HG02798 (cell line): ENCODE measurements around the gene DMXL2.
"Not testable (repeated sequence)": the region's sequence is repeated elsewhere in the genome, so short reads cannot be mapped to it uniquely, and the experiment has no call there.

Experiments
- ATAC-seq: cut with Tn5 transposase; IDR thresholded peaks from one replicate; pipeline ENCODE4 v1.9.1; 2021; ENCODE audit warnings: mild to moderate bottlenecking; ENCODE audit not compliant: unreplicated experiment, poor library complexity

The DMXL2 gene, protein sequence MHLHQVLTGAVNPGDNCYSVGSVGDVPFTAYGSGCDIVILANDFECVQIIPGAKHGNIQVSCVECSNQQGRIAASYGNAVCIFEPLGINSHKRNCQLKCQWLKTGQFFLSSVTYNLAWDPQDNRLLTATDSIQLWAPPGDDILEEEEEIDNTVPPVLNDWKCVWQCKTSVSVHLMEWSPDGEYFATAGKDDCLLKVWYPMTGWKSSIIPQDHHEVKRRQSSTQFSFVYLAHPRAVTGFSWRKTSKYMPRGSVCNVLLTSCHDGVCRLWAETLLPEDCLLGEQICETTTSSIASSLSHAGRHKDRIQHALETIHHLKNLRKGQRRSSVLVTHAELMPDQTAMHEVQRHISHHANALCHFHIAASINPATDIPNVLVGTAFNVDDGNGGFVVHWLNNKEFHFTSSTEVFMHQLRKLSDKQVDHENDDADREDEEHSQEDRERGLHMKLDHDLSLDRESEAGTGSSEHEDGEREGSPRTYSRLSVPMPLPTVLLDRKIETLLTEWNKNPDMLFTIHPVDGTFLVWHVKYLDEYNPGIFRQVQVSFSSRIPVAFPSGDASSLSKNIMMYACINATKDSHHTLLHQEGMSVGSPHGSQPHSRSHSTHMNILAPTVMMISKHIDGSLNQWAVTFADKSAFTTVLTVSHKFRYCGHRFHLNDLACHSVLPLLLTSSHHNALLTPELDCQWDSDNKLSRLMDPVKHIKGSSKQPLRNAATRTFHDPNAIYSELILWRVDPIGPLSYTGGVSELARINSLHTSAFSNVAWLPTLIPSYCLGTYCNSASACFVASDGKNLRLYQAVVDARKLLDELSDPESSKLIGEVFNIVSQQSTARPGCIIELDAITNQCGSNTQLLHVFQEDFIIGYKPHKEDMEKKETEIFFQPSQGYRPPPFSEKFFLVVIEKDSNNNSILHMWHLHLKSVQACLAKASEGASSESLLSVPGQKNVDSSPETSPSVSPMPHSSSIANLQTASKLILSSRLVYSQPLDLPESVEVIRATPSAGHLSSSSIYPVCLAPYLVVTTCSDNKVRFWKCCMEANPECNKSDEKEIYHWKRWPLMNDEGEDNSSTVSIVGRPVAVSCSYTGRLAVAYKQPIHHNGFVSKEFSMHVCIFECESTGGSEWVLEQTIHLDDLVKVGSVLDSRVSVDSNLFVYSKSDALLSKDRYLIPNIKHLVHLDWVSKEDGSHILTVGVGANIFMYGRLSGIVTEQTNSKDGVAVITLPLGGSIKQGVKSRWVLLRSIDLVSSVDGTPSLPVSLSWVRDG (N-terminal part only)

DNA sequence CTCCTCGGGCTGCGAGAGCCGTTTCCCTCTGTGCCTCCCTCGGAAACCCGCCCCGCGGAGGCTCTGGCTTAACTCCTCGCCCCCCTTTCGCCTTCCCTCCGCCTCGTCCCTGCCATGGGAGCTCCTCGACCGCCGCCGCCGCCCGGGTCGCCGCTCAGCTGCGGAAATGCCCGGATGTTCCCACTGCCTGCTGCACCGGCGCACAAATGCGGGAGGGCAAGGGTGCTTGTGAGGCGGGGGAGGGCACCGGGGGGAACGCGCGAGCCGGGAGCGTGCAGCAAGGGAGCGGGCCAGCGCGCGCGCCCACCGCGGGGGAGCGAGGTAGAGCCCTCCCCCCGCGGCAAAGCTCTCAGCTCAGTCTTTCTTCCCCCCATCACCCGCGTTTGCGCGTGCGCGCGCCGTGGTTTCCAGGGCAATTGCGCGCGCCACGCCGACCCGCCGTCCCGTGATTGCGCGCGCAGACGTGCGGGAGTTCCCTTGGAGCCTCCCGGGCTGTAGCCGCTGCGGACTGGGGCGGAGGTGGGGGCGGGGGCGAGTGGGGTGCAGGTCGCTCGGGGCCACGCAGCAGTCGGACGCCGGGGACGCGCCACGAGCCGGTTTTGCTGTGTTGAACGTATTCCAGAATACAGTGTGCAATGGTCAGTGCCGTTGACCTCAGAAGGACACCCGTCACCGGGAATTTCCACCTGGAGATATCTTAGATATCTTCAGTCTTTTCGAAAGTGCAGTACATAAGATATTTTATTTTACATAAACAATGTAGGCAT lies at the start of gene DMXL2:
Gene DMXL2, minus strand, starts transcription at position 168 of the 767 bp plus-strand sequence. CDS start 226 bp downstream, outside the sequence.
- ATAC-seq, result peak; percentile 39

- no peak for ATAC-seq
These were observed 49.6 kb upstream of the DMXL2 start for GRCh38 chr15:51672155-51672687.

GRCh38 chr15:51669381-51669780 lies 46.8 kb upstream of the DMXL2 start:
- no peak for ATAC-seq

DNA sequence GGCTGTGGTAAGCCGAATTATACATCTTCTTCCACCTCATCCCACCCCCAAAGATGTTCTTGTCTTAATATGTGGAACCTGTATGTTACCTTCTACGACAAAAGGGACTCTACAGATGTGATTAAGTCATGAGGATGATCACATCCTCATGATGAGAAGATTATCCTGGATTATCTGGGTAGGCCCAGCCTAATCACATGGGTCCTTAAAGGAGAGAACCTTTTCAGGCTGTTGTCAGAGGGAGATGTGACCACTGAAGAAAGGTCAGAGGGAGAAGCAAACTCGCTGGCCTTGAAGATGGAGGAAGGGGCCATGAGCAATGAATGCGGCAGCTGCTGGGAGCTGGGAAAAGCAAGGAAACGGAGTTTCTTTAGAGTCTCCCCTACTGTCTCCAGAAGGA lies 45.9 kb upstream of the DMXL2 start:
- no peak for ATAC-seq

DNA sequence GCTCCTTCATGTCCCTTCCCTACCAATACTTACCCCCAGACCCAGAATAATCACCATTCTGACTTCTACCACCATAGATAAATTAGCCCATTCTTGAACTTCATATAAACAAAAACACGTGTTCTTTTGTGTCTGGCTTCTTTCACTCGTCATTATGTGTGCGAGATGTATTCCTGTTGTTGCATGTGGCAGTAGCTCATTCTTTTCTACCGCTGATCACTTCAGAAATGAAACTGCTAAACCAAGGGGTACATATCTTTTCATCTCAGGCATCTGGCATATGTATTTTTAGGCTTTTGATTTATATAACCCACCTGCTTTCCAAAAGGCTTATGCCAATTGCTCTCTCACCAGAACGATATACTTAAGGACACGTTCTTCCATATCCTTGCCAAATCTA lies 44.9 kb upstream of the DMXL2 start:
- no peak for ATAC-seq

GRCh38 chr15:51661072-51661471 lies 38.5 kb upstream of the DMXL2 start:
- ATAC-seq, result no peak

DNA sequence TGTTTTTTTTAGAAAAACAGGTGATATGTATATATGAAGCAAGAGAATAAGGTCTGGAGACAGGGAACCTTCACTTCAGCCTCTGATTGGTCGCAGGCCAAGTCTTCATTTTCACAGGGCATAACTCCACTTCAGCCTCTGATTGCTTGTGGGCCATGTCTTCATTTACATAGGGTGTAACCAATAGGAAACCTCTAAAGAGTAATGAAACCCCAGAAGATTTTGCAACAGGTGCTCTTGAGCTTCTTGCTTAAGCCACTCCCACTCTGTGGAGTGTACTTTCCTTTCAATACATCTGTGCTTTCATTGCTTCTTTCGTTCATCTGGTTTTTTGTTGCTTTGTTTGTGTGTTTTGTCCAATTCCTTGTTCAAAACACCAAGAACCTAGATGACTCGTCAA lies 36.1 kb upstream of the DMXL2 start:
- no peak for ATAC-seq

GRCh38 chr15:51655401-51656057 lies 33.0 kb upstream of the DMXL2 start:
- not testable (repeated sequence) for ATAC-seq

DNA sequence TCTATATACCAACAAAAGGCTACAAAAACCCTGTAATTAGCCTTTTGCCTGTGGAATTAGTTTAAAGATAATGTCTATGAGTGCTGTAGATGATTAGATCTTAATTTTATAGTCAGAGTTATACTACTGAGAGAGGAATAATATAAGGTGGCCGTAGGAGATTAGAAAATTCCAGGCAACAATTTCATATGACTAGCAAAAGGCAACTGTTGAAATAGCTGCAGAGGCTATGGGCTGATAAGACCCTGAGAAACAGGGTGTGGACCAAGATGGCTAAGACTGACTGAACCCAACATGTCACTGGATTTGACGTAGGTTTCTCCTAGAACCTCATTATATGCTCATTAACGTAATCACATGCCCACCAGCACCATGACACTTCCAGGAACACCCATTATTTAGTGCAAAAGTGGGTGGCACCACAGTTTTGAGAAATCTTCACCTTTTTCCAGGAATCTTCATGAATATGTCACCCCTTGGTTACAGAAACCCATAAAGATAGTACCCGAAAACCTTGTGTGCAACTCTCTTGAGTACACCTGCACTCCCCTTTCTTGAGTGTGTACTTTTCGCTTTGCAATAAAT lies 29.6 kb upstream of the DMXL2 start:
- no peak for ATAC-seq

GRCh38 chr15:51649659-51650521 lies 27.3 kb upstream of the DMXL2 start:
- ATAC-seq, result peak; percentile 46

GRCh38 chr15:51648643-51649042 lies 26.1 kb upstream of the DMXL2 start:
- ATAC-seq, result not testable (repeated sequence)

DNA sequence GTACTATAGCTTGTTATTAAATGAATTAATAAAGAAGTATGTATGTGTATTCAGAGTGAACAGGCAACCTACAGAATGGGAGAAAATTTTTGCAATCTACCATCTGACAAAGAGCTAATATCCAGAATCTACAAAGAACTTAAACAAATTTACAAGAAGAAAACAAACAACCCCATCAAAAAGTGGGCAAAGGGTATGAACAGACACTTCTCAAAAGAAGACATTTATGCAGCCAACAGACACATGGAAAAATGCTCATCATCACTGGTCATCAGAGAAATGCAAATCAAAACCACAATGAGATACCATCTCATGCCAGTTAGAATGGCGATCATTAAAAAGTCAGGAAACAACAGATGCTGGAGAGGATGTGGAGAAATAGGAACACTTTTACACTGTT lies 25.5 kb upstream of the DMXL2 start:
- ATAC-seq, result not testable (repeated sequence)

GRCh38 chr15:51647128-51647562 lies 24.6 kb upstream of the DMXL2 start:
- no peak for ATAC-seq

DNA sequence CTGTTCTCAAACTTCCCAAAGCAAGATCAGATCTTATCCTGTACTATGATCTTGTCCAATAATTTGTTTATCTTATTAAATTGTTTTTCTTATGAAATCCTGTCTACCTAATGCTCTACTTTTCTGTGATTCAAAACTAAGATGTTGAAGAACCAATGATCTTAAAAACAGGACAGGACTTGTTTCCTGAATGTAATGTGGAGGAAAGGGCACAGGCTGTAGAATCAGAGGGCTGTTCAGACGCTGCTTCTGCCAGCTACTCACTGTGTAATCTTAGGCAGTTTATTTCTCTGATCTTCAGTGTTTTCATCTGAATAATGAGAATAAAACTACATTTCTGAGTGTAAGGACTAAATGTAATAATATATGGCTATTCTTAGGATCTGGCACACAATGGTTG lies 20.1 kb upstream of the DMXL2 start:
- no peak for ATAC-seq

- ATAC-seq, result no peak
These were observed 19.0 kb upstream of the DMXL2 start for GRCh38 chr15:51641490-51642130.

- ATAC-seq, result no peak
These were observed 12.1 kb upstream of the DMXL2 start for GRCh38 chr15:51634591-51635198.

DNA sequence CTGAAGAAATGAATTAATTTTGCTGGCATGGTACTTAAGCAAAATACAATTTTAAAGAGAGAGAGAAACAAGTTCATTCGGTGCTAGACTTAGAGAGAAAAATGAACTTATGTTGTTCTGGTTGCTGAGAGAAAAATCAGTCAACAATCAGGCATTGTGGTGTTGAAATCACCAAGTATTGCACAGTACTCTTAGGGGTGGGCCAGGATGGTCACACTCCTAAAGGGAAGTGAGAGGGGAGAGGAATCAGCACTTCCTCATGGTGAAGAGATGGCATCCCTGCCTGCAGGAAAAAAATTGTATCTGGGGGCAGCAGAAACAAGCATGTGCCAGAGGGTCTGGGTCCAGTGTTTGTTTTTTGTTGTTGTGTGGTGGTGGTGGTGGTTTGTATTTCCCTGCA lies 7.0 kb upstream of the DMXL2 start:
- no peak for ATAC-seq
